Activated naive CD8-positive, alpha-beta T cell treated with anti-CD3 and anti-CD28 coated beads for 36 hours (primary cell): Measurements from ENCODE around the gene E2F1. TPM values are rescaled to one million over a fixed set of nuclear protein-coding genes. Genes with fewer than 3 reads are reported as not detected.

ENCODE experiments used
- DNase-seq: peaks from one replicate; pipeline ENCODE4 v3.0.0; 2021
- H3K27ac Mint-ChIP-seq: one replicate; pipeline ENCODE4 v1.8.0; 2022; ENCODE audit warnings: mild to moderate bottlenecking, moderate library complexity, mixed read lengths
- H3K27me3 Mint-ChIP-seq: one replicate; pipeline ENCODE4 v1.8.0; 2022; ENCODE audit warnings: mild to moderate bottlenecking, mixed read lengths
- H3K36me3 Mint-ChIP-seq: one replicate; pipeline ENCODE4 v1.8.0; 2021; ENCODE audit warnings: mild to moderate bottlenecking, mixed read lengths
- H3K4me1 Mint-ChIP-seq: one replicate; pipeline ENCODE4 v1.8.0; 2021; ENCODE audit warnings: mixed read lengths
- H3K4me3 Mint-ChIP-seq: one replicate; pipeline ENCODE4 v1.8.0; 2022; ENCODE audit warnings: mild to moderate bottlenecking, moderate library complexity, mixed read lengths
- H3K9me3 Mint-ChIP-seq: one replicate; pipeline ENCODE4 v1.8.0; 2022; ENCODE audit warnings: mixed read lengths
- total RNA-seq, 2 experiments: library from RNA; stranded (reverse); gene quantifications; one replicate each; pipeline ENCODE4 v1.2.3, GENCODE V29; 2021

E2F1 gene
- total RNA-seq, 2 experiments from 2014 or later, result 76.1 to 79.6 TPM

DNA sequence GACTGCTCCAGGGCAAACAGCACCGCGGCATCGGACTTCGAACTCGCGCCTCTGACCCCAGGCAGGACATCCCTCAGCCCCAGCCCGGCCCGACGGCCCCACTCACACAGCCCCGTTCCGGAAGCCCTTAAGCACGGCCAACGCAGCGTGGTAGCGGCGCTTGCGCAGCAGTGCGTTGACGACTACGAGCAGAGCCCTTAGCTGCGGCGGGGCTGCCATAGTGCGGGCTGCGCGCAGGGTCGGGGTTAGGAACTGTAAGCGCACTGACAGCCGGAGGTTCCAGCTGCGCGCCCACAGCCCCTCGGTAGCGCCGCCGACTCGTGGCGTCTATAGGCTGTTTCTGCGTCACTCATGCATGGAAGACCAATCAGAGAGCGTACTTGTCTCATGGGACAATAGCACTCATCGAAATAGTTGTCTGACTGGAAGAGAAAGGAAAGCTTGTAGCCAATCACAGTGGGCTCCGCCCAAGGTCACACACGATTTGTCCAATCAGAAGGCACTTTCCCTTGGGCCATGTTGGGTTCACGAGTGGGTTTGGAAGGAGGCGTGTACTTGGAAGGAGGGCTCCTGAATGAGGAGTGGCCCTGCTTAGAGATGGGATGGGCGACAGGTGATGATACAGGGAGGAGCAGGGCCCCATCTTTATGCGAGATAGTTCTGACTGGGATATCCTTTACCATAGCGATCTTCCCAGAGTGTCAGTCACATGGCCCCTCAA lies 34.0 kb upstream of the E2F1 start, which contains the start of gene PXMP4:
TSS of gene PXMP4 (minus strand) at position 322 of the 721 bp plus-strand sequence. CDS start at position 219, 103 bp downstream.
- Mint-ChIP-seq H3K9me3 (no peaks in the 10 kb centered on the region), H3K27me3 (no peaks in the 10 kb centered on the region), H3K36me3 (no peaks in the 10 kb centered on the region), H3K4me1 (peaks cover 7% of the 10 kb centered on the region), H3K4me3 (peak within 1 kb of the TSS; percentile 85), H3K27ac (peak within 1 kb of the TSS; percentile 80)
- peak; percentile 87 for DNase-seq

DNA sequence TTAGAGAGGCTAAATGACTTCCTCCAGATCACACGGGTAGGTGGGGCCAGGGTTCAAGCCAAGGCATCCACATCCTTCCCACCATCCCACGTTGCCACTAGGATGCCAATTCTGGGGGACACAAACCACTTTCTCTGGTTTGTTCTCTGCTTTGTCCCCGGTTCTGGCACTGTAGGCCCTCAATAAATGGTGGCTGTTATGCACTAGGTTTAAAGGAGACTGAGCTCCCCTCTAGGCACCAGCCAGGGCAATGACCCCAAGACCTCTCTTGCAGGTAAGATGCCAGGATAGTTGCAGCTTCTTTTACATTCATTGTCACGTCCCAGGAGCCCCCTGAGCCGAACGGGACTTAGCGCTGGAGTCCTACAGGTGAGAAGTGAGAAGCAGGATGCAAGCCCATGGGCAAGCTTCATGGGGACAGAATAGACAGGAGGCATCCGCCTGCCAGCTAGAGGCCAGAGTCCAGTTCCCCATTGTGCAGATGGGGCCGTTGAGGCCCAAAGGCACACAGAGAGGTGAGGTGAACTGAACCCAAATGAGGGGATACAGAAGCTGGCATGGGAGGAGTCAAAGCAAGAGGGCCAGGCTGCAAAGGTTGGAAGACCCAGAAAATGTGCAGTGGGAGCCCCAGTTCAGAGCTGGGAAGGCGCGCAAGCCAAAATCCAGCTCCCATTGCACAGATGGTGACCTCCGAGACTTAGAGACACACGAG lies 33.2 kb upstream of the E2F1 start:
- Mint-ChIP-seq H3K4me1 (peaks cover 7% of the 10 kb centered on the region), H3K9me3 (no peaks in the 10 kb centered on the region), H3K4me3 (peak overlapping the region; percentile 85), H3K27me3 (no peaks in the 10 kb centered on the region), H3K36me3 (no peaks in the 10 kb centered on the region), H3K27ac (peak overlapping the region; percentile 80)
- DNase-seq, result peak; percentile 14

DNA sequence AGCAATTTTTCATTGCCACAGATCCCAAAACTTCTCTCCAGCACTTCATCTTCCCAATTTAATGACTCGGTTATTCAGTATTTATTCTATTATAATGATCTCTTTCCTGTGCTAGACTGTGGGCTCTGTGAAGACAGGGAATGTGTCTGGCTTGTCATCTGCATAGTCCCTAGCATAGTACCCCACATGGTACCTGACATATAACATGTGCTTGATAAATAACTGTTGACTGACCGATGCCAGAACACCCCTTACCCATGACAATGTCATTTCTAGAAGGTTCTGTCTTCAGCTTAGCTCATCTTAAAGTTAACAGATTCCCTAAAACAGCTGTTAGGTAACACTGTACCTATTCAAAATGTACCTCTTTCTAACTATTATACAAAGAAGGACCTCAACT lies 30.3 kb upstream of the E2F1 start:
- Mint-ChIP-seq H3K4me3 (no peak overlapping the region), H3K27me3 (no peaks in the 10 kb centered on the region), H3K27ac (no peak overlapping the region), H3K4me1 (peaks cover 7% of the 10 kb centered on the region), H3K36me3 (peaks cover under 1% of the 10 kb centered on the region), H3K9me3 (no peaks in the 10 kb centered on the region)
- no peak for DNase-seq

- H3K4me3 Mint-ChIP-seq, result no peak overlapping the region
- H3K27me3 Mint-ChIP-seq, result no peaks in the 10 kb centered on the region
- no peak overlapping the region for H3K27ac Mint-ChIP-seq
- DNase-seq, result no peak
- H3K36me3 Mint-ChIP-seq, result peaks cover 7% of the 10 kb centered on the region
- peaks cover 9% of the 10 kb centered on the region for H3K4me1 Mint-ChIP-seq
- no peaks in the 10 kb centered on the region for H3K9me3 Mint-ChIP-seq
Observed at GRCh38 chr20:33713865-33714367, 27.7 kb upstream of the E2F1 start.

DNA sequence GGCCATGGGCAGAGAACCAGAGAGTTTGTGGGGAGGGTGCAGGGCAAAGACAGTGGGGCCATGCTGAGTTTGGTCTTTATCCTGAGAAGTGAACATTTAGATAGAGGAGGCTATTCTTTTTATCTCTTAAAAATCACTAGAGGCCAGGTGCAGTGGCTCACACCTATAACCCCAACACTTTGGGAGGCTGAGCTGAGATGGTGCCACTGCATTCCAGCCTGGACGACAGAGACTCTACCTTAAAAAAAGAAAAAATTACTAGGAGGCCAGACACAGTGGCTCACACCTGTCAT lies 25.2 kb upstream of the E2F1 start:
- Mint-ChIP-seq H3K9me3 (no peaks in the 10 kb centered on the region), H3K36me3 (peaks cover 7% of the 10 kb centered on the region), H3K4me1 (peaks cover 9% of the 10 kb centered on the region), H3K27me3 (no peaks in the 10 kb centered on the region), H3K27ac (no peak overlapping the region), H3K4me3 (no peak overlapping the region)
- DNase-seq, result no peak

- Mint-ChIP-seq H3K27me3 (no peaks in the 10 kb centered on the region), H3K9me3 (no peaks in the 10 kb centered on the region), H3K4me3 (no peak overlapping the region), H3K27ac (no peak overlapping the region), H3K4me1 (peaks cover 9% of the 10 kb centered on the region), H3K36me3 (peaks cover 7% of the 10 kb centered on the region)
- no peak for DNase-seq
Observed at GRCh38 chr20:33710681-33711445, 24.7 kb upstream of the E2F1 start.

DNA sequence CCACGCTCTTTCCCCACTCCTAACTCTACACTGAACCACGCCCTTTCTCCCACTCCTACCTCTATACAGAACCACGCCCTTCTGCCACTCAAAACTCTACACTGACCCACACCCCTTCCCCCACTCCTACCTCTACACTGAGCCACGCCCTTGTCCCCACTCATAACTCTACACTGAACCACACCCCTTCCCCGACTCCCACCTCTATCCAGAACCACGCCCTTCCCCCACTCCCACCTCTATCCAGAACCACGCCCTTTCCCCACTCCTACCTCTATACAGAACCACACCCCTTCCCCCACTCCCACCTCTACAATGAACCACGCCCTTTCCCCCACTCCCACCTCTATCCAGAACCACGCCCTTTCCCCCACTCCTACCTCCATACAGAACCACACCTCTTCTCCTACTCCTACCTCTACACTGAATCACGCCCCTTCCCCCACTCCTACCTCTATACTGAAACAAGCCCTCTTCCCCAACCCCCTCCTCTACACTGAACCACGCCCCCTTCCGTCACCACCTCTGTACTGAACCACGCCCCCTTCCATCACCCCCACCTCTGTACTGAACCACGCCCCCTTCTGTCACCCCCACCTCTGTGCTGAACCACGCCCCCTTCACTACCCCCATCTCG lies 23.8 kb upstream of the E2F1 start:
- Mint-ChIP-seq H3K4me3 (no peak overlapping the region), H3K4me1 (peaks cover 9% of the 10 kb centered on the region), H3K27ac (no peak overlapping the region), H3K9me3 (no peaks in the 10 kb centered on the region), H3K36me3 (peaks cover 7% of the 10 kb centered on the region), H3K27me3 (no peaks in the 10 kb centered on the region)
- DNase-seq, result no peak

DNA sequence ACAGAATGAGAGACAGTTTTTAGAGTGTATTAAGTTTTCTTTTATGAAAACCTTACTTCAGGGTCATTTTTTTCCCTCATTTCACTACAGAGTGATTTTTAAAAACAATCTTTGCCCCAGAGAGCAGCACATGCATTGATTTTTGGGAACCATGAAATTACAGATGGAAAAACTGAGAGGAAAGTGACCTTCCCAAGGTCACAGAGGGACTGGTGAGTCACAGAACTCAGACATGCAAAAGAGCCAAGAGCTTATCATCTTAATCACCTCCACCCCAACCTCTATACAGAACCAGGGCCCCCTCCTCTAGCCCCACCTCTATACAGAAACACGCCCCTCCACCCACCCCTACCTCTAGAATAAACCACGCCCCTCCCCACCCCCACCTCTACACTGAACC lies 23.2 kb upstream of the E2F1 start:
- DNase-seq, result no peak
- Mint-ChIP-seq H3K9me3 (no peaks in the 10 kb centered on the region), H3K27me3 (no peaks in the 10 kb centered on the region), H3K4me1 (peaks cover 9% of the 10 kb centered on the region), H3K4me3 (no peak overlapping the region), H3K36me3 (peaks cover 7% of the 10 kb centered on the region), H3K27ac (no peak overlapping the region)

DNA sequence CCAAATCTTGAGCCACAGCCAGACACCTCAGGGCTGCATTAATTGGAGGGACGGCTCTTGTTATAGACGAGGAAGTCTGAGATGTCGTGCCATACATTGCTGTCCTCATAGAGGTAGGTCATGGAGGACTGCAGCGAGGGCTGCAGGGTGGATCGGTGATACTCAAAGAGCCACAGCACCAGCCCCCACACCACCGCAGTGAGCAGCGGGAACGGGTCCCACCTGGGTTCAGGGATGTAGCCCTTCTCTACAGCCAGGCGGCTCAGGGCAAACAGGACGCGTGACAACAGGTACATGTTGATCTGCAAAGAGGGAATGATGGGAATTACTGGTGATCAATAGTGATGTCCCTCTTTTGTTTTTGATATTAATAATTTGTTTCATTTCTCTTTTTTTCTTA lies 21.5 kb upstream of the E2F1 start:
- Mint-ChIP-seq H3K27ac (no peak overlapping the region), H3K4me3 (no peak overlapping the region), H3K27me3 (no peaks in the 10 kb centered on the region)

DNA sequence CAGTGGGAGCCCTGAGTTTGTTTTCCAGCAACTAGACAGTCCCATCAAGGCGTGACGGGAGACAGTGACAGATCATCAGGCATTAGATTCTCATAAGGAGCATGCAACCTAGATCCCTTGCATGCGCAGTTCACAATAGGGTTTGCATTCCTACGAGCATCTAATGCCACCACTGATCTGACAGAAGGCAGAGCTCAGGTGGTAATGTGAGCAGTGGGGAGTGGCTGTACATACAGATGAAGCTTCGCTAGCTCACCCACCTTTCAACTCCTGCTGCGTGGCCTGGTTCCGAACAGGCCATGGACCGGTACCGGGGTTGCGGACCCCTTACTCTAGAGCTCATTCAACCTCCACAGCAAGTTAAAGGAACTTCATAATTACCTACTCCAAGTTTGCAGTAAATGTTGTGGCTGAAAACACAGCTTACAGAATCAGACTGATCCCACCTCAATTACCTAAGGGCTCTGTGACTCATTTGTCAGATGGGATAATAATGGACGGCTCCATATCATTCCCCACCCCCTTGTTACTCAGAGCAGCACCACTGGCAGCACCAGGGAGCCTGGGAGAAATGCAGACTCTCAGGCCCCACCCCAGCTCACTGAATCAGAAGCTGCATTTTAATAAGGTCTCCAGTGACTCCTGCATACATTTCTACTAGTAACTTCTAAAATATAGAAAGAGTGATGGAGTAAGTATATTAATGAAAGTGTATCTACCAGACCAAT lies 18.2 kb upstream of the E2F1 start:
- H3K36me3 Mint-ChIP-seq, result peaks cover 2% of the 10 kb centered on the region
- DNase-seq, result no peak
- no peak overlapping the region for H3K27ac Mint-ChIP-seq
- H3K4me1 Mint-ChIP-seq, result peaks cover 3% of the 10 kb centered on the region
- no peaks in the 10 kb centered on the region for H3K9me3 Mint-ChIP-seq
- no peak overlapping the region for H3K4me3 Mint-ChIP-seq
- no peaks in the 10 kb centered on the region for H3K27me3 Mint-ChIP-seq

More for the DNA sequence above, 21.5 kb upstream of the E2F1 start:
- Mint-ChIP-seq H3K9me3 (no peaks in the 10 kb centered on the region), H3K36me3 (peaks cover 7% of the 10 kb centered on the region), H3K4me1 (peaks cover 9% of the 10 kb centered on the region)
- DNase-seq, result no peak

DNA sequence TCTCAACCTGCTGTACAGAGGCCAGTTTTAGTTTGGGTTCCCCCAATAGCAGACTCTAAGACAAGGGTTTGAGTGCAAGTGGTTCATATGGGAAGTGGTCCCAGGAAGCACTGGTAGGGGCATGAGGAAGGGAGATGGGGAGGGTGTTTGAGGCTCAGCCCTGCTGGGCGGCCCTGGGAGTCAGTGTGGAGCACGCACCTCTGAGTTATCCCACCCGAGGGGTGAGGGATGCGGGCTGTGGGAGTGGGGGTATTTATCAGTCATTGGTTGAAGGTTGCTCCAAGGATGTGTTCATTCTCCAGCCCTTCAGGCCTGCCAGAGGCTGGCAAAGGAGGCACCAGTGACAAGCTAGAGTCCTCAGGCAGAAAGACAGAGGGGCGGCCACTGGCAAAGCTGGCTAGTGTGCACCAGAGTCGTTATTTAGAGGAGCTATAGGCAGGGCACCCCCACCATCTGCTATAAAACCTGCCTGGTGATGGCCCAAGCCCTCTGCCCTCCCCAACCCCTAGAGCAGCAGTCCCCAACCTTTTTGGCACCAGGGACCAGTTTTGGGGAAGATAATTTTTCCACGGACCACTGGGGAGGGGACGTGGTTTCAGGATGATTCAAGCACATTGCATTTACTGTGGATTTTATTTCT lies 17.4 kb upstream of the E2F1 start:
- no peaks in the 10 kb centered on the region for H3K9me3 Mint-ChIP-seq
- H3K4me1 Mint-ChIP-seq, result no peaks in the 10 kb centered on the region
- H3K36me3 Mint-ChIP-seq, result peaks cover 2% of the 10 kb centered on the region
- DNase-seq, result no peak
- H3K27ac Mint-ChIP-seq, result no peak overlapping the region
- no peaks in the 10 kb centered on the region for H3K27me3 Mint-ChIP-seq
- no peak overlapping the region for H3K4me3 Mint-ChIP-seq

GRCh38 chr20:33702861-33703260 lies 16.7 kb upstream of the E2F1 start:
- peaks cover 4% of the 10 kb centered on the region for H3K36me3 Mint-ChIP-seq
- no peak overlapping the region for H3K27ac Mint-ChIP-seq
- H3K9me3 Mint-ChIP-seq, result peaks cover 2% of the 10 kb centered on the region
- no peak overlapping the region for H3K4me3 Mint-ChIP-seq
- no peak for DNase-seq
- H3K4me1 Mint-ChIP-seq, result no peaks in the 10 kb centered on the region
- H3K27me3 Mint-ChIP-seq, result no peaks in the 10 kb centered on the region

DNA sequence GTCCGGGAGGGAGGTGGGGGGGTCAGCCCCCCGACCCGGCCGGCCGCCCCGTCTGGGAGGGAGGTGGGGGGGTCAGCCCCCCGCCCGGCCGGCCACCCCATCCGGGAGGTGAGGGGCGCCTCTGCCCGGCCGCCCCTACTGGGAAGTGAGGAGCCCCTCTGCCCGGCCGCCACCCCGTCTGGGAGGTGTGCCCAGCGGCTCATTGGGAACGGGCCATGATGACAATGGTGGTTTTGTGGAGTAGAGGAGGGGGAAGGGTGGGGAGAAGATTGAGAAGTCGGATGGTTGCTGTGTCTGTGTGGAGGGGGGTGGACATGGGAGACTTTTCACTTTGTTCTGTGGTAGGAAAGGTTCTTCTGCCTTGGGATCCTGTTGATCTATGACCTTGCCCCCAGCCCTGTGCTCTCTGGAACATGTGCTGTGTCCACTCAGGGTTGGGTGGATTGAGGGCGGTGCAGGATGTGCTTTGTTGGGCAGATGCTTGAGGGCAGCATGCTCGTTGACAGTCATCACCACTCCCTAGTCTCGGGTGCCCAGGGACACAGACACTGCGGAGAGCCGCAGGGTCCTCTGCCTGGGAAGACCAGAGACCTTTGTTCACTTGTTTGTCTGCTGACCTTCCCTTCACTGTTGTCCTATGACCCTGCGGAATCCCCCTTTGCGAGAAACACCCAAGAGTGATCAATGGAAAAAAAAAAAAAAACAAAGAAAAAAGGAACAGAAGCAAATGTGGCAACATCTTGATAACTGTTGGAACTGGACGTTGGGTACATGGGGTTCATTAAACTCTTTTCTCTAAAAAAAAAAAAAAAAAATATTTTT lies 15.7 kb upstream of the E2F1 start:
- no peak overlapping the region for H3K4me3 Mint-ChIP-seq
- peaks cover 2% of the 10 kb centered on the region for H3K9me3 Mint-ChIP-seq
- H3K27ac Mint-ChIP-seq, result no peak overlapping the region
- no peaks in the 10 kb centered on the region for H3K27me3 Mint-ChIP-seq
- H3K36me3 Mint-ChIP-seq, result peaks cover 4% of the 10 kb centered on the region
- no peaks in the 10 kb centered on the region for H3K4me1 Mint-ChIP-seq
- no peak for DNase-seq
